ENCODE measurements around the gene SDHAF3.
"Not testable (repeated sequence)": the region's sequence is repeated elsewhere in the genome, so short reads cannot be mapped to it uniquely, and the experiment has no call there.

The SDHAF3 gene

GRCh38 chr7:97126483-97127171 is 9.1 kb downstream of the SDHAF3 start:
- DNase-seq = no peak

GRCh38 chr7:97128736-97129135 is 11.2 kb downstream of the SDHAF3 start:
- DNase-seq = no peak

DNA sequence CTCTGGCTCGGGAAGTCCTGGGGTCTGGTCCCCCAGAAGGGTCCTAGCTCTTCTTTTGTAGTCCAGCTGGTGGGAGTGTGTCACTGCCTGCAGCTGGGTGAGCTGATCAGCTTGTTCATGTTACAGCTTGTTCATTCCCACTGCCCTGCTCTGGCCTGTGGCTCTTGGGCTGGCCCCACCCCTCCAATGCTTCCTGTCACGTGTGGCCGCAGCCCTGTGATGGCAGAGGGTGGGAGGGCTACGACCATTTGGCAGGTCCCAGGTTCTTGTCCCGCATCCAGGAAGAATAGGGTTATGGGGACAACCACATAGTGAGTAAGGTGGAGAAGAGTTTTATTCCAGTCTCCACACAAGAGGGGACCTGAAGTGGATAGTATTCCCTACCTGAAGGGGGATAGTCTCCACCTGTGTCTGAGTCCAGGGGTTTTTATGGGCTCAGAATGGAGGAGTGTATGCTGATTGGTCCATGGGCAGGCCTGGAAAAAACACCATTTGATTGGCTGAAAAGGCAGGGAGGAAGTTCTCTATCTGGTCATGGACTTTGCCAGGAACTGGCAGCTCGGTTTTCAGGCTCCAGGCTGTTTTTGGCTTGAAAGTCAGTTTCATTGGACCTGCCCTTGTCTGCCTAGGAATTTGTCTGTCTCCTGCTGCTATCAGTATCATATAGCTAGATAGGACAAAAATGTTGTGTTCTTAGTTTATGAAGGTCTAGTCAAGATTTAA is 13.1 kb downstream of the SDHAF3 start:
- no peak for DNase-seq

DNA sequence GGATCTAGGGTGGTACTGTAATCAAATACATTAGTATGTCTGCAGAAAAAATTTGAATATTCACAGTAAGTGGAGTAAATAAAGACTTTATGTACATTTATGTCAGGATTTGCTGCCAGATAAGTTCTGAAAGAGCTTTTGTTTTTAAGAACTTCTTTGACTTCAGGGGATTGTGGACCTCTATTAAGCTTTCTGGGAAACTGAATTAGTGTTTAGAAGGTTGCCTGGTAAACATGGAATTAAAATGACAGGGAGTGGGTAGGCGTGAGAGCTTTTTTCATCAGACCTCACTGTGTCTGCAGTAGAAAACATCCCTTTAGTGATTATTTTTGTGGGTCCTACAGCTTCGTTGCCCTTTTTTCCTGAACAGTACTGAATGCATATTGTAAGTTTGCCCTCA is 15.7 kb downstream of the SDHAF3 start:
- DNase-seq = no peak

DNA sequence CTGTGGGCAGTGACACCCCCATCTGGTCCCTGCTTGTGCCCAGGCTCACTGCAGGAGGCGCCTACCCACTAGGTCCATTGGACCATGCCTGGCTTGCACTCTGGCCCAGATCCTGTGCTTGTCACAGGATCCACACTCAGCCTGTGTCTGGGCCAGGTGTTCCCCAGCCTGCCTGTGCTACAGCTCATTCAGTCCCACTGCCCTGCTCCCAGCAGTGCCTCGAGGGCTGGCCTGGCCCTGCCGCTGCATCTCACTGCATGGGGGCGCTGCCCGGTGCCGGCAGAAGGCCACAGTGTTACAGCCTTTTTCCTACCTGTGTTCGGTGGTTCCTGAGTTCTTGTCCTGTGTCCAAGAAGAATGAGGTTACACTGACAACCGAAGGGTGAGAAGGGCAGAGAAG is 21.3 kb downstream of the SDHAF3 start:
- DNase-seq = no peak

GRCh38 chr7:97145068-97145467 is 27.6 kb downstream of the SDHAF3 start:
- DNase-seq = peak; percentile 67

DNA sequence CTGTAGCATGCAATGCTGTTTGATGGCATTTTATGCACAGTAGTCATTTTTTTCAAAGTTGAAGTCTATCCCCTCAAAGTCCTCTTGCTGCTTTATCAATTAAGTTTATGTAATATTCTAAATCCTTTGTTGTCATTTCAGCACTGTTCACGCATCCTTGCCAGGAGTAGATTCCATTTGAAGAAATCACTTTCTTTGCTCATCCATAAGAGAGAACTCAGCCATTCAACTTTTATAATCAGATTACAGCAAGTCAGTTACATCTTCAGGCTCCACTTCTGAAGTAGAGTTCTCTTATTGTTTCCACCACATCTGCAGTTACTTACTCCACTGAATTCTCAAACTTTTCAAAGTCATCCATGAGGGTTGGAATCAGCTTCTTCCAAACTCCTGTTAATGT is 32.3 kb downstream of the SDHAF3 start:
- DNase-seq = no peak

- no peak for DNase-seq
Observed at GRCh38 chr7:97155897-97156418, 38.5 kb downstream of the SDHAF3 start.

GRCh38 chr7:97159984-97160383 is 42.5 kb downstream of the SDHAF3 start:
- DNase-seq = not testable (repeated sequence)

GRCh38 chr7:97161609-97162008 is 44.1 kb downstream of the SDHAF3 start:
- not testable (repeated sequence) for DNase-seq

- no peak for DNase-seq
Observed at GRCh38 chr7:97166308-97166707, 48.8 kb downstream of the SDHAF3 start.

DNA sequence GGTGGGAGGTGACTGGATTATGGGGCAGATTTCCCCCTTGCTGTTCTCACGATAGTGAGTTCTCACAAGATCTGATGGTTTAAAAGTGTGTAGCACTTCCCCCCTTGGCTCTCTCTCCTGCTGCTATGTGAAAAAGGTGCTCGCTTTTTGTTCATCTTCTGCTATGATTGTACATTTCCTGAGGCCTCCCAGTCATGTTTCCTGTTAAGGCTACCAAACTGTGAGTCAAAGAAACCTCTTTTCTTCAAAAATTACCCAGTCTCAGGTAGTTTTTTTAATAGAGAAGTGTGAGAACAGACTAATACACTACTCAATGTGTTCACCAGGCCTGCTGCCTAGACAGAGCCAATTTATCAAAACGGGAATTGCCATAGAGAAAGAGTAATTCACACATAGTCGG is 49.7 kb downstream of the SDHAF3 start:
- no peak for DNase-seq

DNA sequence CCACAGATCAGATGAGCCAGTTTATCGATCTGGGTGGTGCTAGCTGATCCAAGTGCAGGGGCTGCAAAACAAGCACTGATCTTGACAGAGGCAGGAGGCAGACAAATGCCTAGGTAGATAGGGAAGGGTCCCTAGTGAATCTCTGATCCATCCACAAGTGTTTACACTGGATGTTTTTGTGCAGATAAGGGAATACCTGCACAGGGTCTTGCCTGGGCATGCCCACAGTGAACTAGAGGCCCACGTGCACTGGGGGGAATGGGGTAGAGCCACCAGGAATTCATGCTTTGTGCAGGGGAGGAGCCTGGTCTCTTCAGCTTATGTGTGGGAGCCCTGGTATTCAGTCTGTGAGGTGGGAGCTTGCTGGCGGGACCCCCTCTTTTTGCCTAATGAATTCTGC is 50.3 kb downstream of the SDHAF3 start:
- no peak for DNase-seq

GRCh38 chr7:97174303-97174702 is 56.8 kb downstream of the SDHAF3 start:
- DNase-seq = no peak

GRCh38 chr7:97179454-97180104 is 62.1 kb downstream of the SDHAF3 start:
- peak; percentile 75 for DNase-seq

DNA sequence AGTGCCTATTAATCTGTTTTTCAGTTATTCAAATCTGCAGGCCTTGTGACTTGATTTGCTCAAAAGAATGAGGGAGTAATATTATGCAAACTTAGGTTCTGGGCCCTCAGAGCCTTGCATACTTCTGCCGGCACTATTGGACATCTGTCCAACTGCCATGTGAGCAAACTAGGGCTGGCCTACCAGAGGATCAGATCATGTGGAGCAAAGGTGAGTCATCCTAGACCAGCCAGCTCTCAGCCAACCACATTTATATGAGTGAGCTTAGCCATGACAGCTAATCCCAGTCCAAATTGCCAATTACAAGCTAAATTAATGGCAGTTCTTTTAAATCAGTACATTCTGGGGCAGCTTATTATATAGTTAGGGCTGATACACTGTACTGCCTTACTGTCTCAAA is 69.6 kb downstream of the SDHAF3 start:
- DNase-seq = peak; percentile 60

DNA sequence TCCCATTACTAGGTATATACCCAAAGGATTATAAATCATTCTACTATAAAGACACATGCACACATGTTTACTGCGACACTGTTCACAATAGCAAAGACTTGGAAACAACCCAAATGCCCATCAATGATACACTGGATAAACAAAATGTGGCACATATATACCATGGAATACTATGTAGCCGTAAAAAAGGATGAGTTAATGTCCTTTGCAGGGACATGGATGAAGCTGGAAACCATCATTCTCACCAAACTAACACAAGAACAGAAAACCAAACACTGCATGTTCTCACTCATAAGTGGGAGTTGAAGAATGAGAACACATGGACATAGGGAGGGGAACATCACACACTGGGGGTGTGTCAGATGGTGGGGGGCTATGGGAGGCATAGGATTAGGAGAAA is 78.7 kb downstream of the SDHAF3 start:
- not testable (repeated sequence) for DNase-seq

GRCh38 chr7:97198596-97198995 is 81.1 kb downstream of the SDHAF3 start:
- no peak for DNase-seq

GRCh38 chr7:97200018-97200417 is 82.5 kb downstream of the SDHAF3 start:
- DNase-seq = no peak

DNA sequence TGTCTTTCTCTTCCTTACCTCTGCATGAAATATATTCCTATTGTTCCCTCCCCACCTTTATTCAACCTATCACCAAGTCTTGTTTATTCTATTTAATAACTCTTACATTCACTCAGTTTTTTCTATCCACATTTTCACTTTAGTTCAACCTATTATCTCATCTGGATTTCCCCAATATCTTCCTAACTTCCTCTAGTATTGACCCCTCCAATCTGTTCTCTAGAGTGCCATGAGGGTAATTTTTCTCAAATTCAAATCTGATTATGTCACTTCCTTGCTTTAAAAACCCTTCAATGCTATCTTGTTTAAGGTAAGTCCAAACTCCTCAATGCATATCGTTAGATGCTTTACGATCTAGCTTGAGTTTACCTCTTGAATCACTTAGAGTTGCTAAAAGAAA is 86.5 kb downstream of the SDHAF3 start:
- DNase-seq = no peak

- DNase-seq = no peak
Observed at GRCh38 chr7:97204821-97205220, 87.3 kb downstream of the SDHAF3 start.

- peak; percentile 6 for DNase-seq
Observed at GRCh38 chr7:97215556-97215955, 98.1 kb downstream of the SDHAF3 start.

GRCh38 chr7:97218767-97219166 is 101.3 kb downstream of the SDHAF3 start:
- peak; percentile 31 for DNase-seq

GRCh38 chr7:97219237-97219636 is 101.7 kb downstream of the SDHAF3 start:
- DNase-seq = no peak

All from DMS53 (cell line).